Immature natural killer cell (primary cell): Measurements from ENCODE around the gene GRP. TPM values are rescaled to one million over a fixed set of nuclear protein-coding genes. Genes with fewer than 3 reads are reported as not detected.

Experiments
- DNase-seq, 3 donors: peaks; one replicate each; pipeline ENCODE4 v3.0.0; 2022; ENCODE audit warnings: mixed read lengths in 1 of 3
- H3K27ac Mint-ChIP-seq, 6 donors: one replicate each; pipeline ENCODE4 v1.8.0; 2020; ENCODE audit warnings: mixed read lengths in 6 of 6, mild to moderate bottlenecking in 5 of 6, inconsistent platforms in 4 of 6, moderate library complexity in 3 of 6
- H3K27me3 Mint-ChIP-seq, 3 donors: one replicate each; pipeline ENCODE4 v1.8.0; 2020 to 2021; ENCODE audit warnings: low read depth in 3 of 3, mild to moderate bottlenecking in 3 of 3, mixed read lengths in 3 of 3, moderate library complexity in 3 of 3, inconsistent platforms in 1 of 3
- H3K36me3 Mint-ChIP-seq, 3 donors: one replicate each; pipeline ENCODE4 v1.8.0; 2020; ENCODE audit warnings: mixed read lengths in 3 of 3, inconsistent platforms in 2 of 3, mild to moderate bottlenecking in 2 of 3
- H3K4me1 Mint-ChIP-seq, 2 donors: one replicate each; pipeline ENCODE4 v1.8.0; 2020; ENCODE audit warnings: inconsistent platforms in 2 of 2, mild to moderate bottlenecking in 2 of 2, mixed read lengths in 2 of 2, moderate library complexity in 1 of 2
- H3K4me3 Mint-ChIP-seq, 5 donors: one replicate each; pipeline ENCODE4 v1.8.0; 2020; ENCODE audit warnings: mild to moderate bottlenecking in 5 of 5, mixed read lengths in 5 of 5, inconsistent platforms in 3 of 5, moderate library complexity in 3 of 5
- H3K9me3 Mint-ChIP-seq, 6 donors: one replicate each; pipeline ENCODE4 v1.8.0; 2020; ENCODE audit warnings: mild to moderate bottlenecking in 6 of 6, mixed read lengths in 6 of 6, inconsistent platforms in 4 of 6, moderate library complexity in 3 of 6
- polyA plus RNA-seq, 3 donors: library from polyadenylated mRNA; unstranded; fragments of 300-500 nt; fragmentation: Illumina TruSeq; gene quantifications; one replicate each; pipeline ENCODE4 v1.2.3, GENCODE V29; 2021

The GRP gene
- polyA plus RNA-seq, result not detected

GRCh38 chr18:59219672-59220163, at the start of gene GRP:
Gene GRP, plus strand, starts transcription at chr18:59220158. Its CDS starts 108 bp downstream, at chr18:59220266.
- Mint-ChIP-seq H3K36me3 (peaks cover 0 to 5% (median 0%) of the 10 kb centered on the region in 3 donors), H3K27ac (no peak within 1 kb of the TSS), H3K9me3 (peaks cover 0 to 2% (median 0%) of the 10 kb centered on the region in 6 donors), H3K4me1 (no peaks in the 10 kb centered on the region), H3K27me3 (peaks cover 12 to 38% (median 26%) of the 10 kb centered on the region in 3 donors), H3K4me3 (peak within 1 kb of the TSS in 2 of 5 donors; percentile 16 to 40)
- no peak for DNase-seq

DNA sequence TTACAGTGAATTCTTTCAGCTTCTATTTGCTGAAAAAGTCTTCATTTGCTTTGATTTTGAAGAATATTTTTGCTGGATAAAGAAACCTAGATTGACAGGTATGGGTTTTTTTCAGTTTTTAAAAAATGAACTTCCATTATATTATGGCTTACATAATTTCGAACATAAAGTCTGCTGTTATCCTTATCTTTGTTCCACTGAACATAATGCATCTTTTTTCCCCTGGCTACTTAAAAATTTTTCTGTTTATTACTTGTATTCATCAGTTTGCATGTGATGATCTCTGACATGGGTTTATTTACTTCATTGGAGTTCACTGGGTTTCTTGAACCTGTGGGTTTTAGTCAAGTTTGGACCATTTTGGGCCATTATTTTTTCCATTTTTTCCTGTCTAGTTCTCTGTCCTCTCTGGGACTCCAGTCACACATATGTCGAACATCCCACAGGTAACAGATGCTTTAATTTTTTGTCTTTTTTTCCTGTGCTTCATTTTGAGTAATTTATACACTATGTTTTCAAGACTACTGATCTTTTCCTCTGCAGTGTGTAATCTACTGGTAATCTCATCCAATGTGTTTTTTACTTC, 47.2 kb upstream of the GRP start:
- peaks cover 2 to 12% (median 4%) of the 10 kb centered on the region in 3 donors for H3K27me3 Mint-ChIP-seq
- H3K9me3 Mint-ChIP-seq, result peaks cover 17 to 42% (median 28%) of the 10 kb centered on the region in 6 donors
- no peak overlapping the region for H3K27ac Mint-ChIP-seq
- H3K36me3 Mint-ChIP-seq, result peaks cover 5 to 11% (median 9%) of the 10 kb centered on the region in 3 donors
- DNase-seq, result no peak
- H3K4me1 Mint-ChIP-seq, result no peaks in the 10 kb centered on the region
- no peak overlapping the region for H3K4me3 Mint-ChIP-seq

DNA sequence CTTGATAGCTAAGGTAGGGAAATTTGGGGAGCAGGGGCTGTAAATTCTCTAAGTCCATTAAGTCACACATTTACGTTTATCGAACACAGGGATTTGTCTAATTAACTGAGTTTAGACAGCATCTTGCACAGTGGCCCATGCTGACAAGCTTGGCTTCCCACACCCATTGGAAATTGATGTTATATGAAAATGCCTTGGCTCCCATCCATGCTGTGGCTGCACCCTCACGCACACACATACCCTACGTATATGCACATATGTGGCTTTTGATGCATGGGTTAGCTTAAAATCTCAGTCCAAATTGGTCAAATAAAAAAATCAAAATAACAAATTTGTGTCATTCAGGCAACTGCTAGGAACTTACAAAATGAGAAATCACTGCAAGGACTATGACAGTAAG, 42.5 kb upstream of the GRP start:
- Mint-ChIP-seq H3K36me3 (peaks cover 5 to 9% (median 8%) of the 10 kb centered on the region in 3 donors), H3K4me1 (no peaks in the 10 kb centered on the region), H3K27me3 (peaks cover 1 to 9% (median 7%) of the 10 kb centered on the region in 3 donors), H3K4me3 (no peak overlapping the region), H3K9me3 (peaks cover 10 to 16% (median 14%) of the 10 kb centered on the region in 6 donors), H3K27ac (no peak overlapping the region)
- no peak for DNase-seq

DNA sequence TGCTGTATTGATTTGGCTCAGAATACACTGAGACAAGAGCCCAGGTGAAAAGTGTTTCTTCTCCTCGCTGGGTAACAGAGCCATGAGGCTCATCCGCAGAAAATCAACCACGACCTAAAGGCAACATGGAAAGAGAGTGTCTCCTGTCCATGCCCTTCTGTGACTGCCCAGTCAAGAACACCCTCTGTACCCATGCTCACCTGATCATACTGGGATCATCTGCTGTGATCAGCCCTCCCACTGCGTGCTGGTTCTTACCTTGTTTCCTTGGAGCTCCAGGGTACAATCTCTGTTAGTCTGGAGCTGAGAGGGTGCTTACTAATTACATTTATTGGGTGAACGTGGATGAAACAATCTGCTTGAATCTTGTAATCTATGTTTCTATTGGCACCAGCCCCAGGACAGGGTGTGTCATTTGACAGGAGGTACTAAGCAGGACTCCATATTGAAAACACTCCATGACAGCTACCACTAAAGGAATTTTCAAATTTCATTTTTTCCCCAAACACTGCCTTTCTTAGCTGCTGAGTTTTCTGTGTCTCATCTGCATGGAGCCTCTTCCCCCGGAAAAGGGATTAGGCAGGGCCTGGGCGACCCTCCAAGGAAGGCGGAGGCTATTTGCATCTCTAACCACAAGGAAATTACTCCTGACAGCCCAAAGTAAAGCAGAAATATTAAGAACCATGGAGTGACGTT, 39.7 kb upstream of the GRP start:
- no peak for DNase-seq
- Mint-ChIP-seq H3K9me3 (no peaks in the 10 kb centered on the region), H3K27ac (no peak overlapping the region), H3K4me3 (no peak overlapping the region), H3K36me3 (no peaks in the 10 kb centered on the region), H3K4me1 (no peaks in the 10 kb centered on the region), H3K27me3 (peaks cover 0 to 9% (median 5%) of the 10 kb centered on the region in 3 donors)

- Mint-ChIP-seq H3K4me1 (no peaks in the 10 kb centered on the region), H3K4me3 (no peak overlapping the region), H3K9me3 (no peaks in the 10 kb centered on the region), H3K27me3 (peaks cover 0 to 9% (median 5%) of the 10 kb centered on the region in 3 donors), H3K27ac (no peak overlapping the region), H3K36me3 (no peaks in the 10 kb centered on the region)
- no peak for DNase-seq
Measured at GRCh38 chr18:59182673-59183072, 37.3 kb upstream of the GRP start.

- Mint-ChIP-seq H3K4me3 (no peak overlapping the region), H3K27me3 (peaks cover 0 to 8% (median 0%) of the 10 kb centered on the region in 3 donors), H3K27ac (no peak overlapping the region), H3K4me1 (no peaks in the 10 kb centered on the region), H3K9me3 (no peaks in the 10 kb centered on the region), H3K36me3 (no peaks in the 10 kb centered on the region)
- DNase-seq, result no peak
Measured at GRCh38 chr18:59189008-59189407, 30.9 kb upstream of the GRP start.

GRCh38 chr18:59189746-59190145, 30.2 kb upstream of the GRP start:
- H3K27ac Mint-ChIP-seq, result no peak overlapping the region
- H3K9me3 Mint-ChIP-seq, result no peaks in the 10 kb centered on the region
- H3K27me3 Mint-ChIP-seq, result peaks cover 0 to 12% (median 0%) of the 10 kb centered on the region in 3 donors
- DNase-seq, result no peak
- no peaks in the 10 kb centered on the region for H3K4me1 Mint-ChIP-seq
- no peaks in the 10 kb centered on the region for H3K36me3 Mint-ChIP-seq
- no peak overlapping the region for H3K4me3 Mint-ChIP-seq

DNA sequence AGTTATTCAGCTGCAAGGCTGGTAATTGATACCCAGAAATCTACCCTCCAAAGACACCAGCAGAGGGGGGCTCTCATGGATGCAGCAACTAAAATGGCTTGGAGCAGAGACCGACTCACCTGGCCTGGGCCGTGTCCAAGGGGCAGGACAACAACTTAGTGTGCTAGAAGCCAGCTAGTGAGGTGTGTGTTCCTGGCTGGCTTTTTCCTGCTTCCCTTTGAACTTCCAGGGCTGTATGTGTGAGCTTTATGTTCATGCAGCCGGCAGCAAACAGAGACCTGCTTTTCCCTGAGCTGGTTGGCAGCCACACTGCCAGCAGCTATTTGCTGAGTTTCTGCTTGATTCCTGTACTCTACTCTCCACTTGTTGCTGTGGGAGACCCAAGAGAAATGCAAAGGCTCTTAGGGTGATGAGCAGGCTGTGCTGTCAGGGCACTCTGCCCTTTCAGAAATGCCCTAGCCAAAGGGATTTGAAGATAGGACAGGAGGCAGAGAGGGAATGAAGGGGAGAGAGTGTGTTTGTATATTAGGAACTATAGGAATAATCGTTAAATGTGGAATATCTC, 23.7 kb upstream of the GRP start:
- Mint-ChIP-seq H3K4me1 (no peaks in the 10 kb centered on the region), H3K9me3 (peaks cover 0 to 3% (median 0%) of the 10 kb centered on the region in 6 donors), H3K27me3 (peaks cover 1 to 18% (median 8%) of the 10 kb centered on the region in 3 donors), H3K27ac (no peak overlapping the region), H3K4me3 (no peak overlapping the region), H3K36me3 (no peaks in the 10 kb centered on the region)
- no peak for DNase-seq

DNA sequence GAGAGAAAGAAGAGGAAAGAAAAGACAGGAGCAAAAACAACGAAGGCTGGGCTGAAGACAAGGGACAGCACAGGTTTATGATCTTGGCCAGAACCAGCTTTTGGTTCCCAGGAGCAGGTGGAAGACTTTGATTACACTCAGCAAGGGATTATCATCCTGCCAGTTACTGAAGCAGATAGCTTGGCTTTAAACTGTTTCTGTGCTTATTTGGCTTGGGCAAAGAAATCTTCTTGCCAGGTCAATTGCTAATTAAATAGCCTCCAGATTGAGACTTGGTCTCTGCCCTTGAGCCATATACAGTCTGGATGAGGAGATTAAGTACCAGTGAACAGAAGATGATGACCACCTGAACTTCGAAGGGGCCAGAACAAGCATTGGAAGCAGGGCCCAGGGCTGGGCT, 22.3 kb upstream of the GRP start:
- H3K36me3 Mint-ChIP-seq, result no peaks in the 10 kb centered on the region
- DNase-seq, result no peak
- no peak overlapping the region for H3K27ac Mint-ChIP-seq
- H3K9me3 Mint-ChIP-seq, result peaks cover 0 to 3% (median 0%) of the 10 kb centered on the region in 6 donors
- H3K4me1 Mint-ChIP-seq, result no peaks in the 10 kb centered on the region
- H3K4me3 Mint-ChIP-seq, result no peak overlapping the region
- peaks cover 1 to 17% (median 8%) of the 10 kb centered on the region in 3 donors for H3K27me3 Mint-ChIP-seq

DNA sequence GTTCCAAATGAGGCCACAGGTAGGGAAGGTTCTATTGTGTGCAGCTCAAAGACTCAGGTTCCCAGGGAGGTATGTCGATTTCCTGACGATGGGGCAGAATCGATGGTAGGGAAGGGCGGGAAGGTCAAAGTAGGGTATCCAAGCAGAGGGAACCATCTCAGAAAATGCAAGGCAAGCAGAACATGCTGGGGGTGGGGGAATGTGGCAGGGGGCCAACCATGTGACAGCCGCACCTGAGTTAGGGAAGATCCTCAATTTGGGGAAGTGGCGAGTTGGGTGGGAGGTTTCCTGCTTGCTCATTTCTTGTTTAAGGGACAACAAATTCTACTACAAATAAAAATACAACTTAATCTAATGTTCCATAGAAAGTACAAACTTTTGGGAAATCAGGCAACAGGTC, 21.7 kb upstream of the GRP start:
- H3K27ac Mint-ChIP-seq, result no peak overlapping the region

DNA sequence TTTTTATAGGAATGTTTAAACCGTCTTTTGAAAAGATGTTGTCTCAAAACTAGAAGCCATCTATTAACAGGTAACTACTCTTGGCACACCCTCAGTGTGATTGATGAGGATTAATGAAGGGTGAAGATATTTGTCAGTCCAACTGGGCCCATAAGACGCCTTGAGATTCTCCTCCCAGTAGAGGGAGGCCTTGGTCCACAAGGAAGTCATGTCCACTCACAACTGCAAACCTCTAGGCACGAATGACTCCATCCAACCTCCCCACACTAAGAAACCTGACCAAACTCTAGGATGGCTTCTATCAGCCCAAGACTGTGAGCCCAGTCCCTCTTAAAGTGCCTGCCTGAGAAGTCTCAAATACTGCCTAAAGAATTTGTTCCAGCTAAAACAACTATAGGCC, 19.2 kb upstream of the GRP start:
- H3K4me3 Mint-ChIP-seq, result no peak overlapping the region
- peaks cover 0 to 2% (median 0%) of the 10 kb centered on the region in 6 donors for H3K9me3 Mint-ChIP-seq
- peaks cover 1 to 11% (median 7%) of the 10 kb centered on the region in 3 donors for H3K27me3 Mint-ChIP-seq
- no peaks in the 10 kb centered on the region for H3K4me1 Mint-ChIP-seq
- no peaks in the 10 kb centered on the region for H3K36me3 Mint-ChIP-seq
- no peak overlapping the region for H3K27ac Mint-ChIP-seq
- no peak for DNase-seq

More for the DNA sequence above, 21.7 kb upstream of the GRP start:
- Mint-ChIP-seq H3K27me3 (peaks cover 1 to 13% (median 8%) of the 10 kb centered on the region in 3 donors), H3K4me1 (no peaks in the 10 kb centered on the region), H3K4me3 (no peak overlapping the region), H3K36me3 (no peaks in the 10 kb centered on the region), H3K9me3 (peaks cover 0 to 3% (median 0%) of the 10 kb centered on the region in 6 donors)
- no peak for DNase-seq

GRCh38 chr18:59202258-59202820, 17.6 kb upstream of the GRP start:
- no peak for DNase-seq
- H3K4me1 Mint-ChIP-seq, result no peaks in the 10 kb centered on the region
- peaks cover 1 to 10% (median 7%) of the 10 kb centered on the region in 3 donors for H3K27me3 Mint-ChIP-seq
- no peak overlapping the region for H3K27ac Mint-ChIP-seq
- peaks cover 0 to 2% (median 0%) of the 10 kb centered on the region in 6 donors for H3K9me3 Mint-ChIP-seq
- H3K4me3 Mint-ChIP-seq, result no peak overlapping the region
- no peaks in the 10 kb centered on the region for H3K36me3 Mint-ChIP-seq

GRCh38 chr18:59207506-59207905, 12.5 kb upstream of the GRP start:
- Mint-ChIP-seq H3K27me3 (peaks cover 5 to 9% (median 9%) of the 10 kb centered on the region in 3 donors), H3K4me3 (no peak overlapping the region), H3K27ac (no peak overlapping the region), H3K36me3 (no peaks in the 10 kb centered on the region), H3K9me3 (no peaks in the 10 kb centered on the region), H3K4me1 (no peaks in the 10 kb centered on the region)
- no peak for DNase-seq

DNA sequence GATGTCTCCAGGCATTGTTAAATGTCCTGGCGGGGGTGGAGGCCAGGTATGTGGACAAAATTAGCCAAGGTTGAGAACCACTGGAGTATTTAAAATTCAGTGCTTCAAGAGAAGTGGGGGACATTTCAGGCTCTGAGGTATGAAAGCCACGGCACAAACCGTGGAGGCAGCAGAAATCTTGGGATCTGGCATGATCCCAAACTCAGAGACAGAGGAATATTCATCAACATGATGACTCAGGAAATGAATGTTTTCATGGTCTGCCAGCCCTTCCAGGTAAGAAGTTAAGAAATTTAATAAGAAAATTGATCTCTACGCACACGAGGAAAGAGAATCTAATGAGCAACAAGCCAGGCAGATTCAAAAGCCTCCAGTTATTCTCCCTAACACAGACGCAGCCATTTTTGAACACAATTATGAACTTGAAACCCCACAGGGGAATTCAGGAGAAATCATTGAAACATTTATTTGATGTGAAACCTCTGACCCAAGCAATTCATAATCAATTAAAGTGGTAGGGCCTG, 11.3 kb upstream of the GRP start:
- Mint-ChIP-seq H3K4me1 (no peaks in the 10 kb centered on the region), H3K4me3 (no peak overlapping the region), H3K9me3 (no peaks in the 10 kb centered on the region), H3K27ac (no peak overlapping the region), H3K27me3 (peaks cover 5 to 7% (median 7%) of the 10 kb centered on the region in 3 donors), H3K36me3 (no peaks in the 10 kb centered on the region)
- no peak for DNase-seq
